GM20431 (cell line): ENCODE data around the gene ANKRD49.

Experiments used
- in situ Hi-C: fragments of 300-500 bp; cut with MseI, MboI; formaldehyde crosslinking; loops from one replicate; pipeline ENCODE4 v1.15.0; 2020; ENCODE audit warnings: low sequenced_read_pairs; ENCODE audit not compliant: unreplicated experiment

ANKRD49 gene

GRCh38 chr11:94504689-94505293, 11.0 kb downstream of the ANKRD49 start:
- in situ Hi-C loops, result loop anchor here (10.0 to 25.0 kb wide), 2 partner anchors 180 to 383 kb away; no protein-coding TSS in a partner anchor

DNA sequence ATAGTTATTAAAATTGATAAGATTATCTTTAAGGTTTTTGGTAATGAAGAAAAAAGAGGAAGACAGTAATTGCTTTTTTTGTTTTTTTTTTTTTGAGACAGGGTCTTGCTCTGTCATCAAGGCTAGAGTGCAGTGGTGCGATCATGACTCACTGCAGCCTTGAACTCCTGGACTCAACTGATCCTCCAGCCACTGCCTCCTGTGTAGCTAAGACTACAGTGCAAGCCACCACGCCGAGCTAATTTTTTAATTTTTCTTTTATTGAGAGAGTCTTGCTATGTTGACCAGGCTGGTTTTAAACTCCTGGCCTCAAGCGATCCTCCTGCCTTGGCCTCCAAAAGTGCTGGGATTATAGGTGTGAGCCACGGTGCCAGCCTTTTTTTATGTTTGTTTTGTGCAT, 12.7 kb downstream of the ANKRD49 start:
- in situ Hi-C loops, result loop anchor here (10.0 to 25.0 kb wide), 2 partner anchors 182 to 381 kb away; no protein-coding TSS in a partner anchor

DNA sequence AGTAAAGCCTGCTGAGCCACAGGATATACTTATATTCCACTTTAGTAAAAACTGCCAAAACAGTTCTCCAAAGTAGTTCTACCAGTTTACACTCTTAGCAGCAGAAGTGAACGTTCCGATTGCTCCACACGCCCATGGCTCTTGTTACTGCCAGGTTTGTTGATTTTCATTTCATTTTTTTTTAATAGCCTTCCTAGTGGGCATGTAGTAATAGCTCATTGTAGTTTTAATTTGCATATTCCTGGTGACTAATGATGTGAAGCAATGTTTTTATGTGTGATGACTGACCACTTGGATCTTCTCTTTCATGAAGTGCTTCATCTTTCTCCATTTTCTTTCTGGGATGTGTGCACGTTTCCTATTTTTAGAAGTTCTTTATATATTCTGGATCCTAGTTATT, 13.7 kb downstream of the ANKRD49 start:
- in situ Hi-C loops, result loop anchor here (10.0 to 25.0 kb wide), 2 partner anchors 183 to 380 kb away; no protein-coding TSS in a partner anchor

GRCh38 chr11:94511932-94512781, 18.4 kb downstream of the ANKRD49 start, which contains the start of gene C11orf97:
Gene C11orf97 (plus strand): TSS chr11:94512461. CDS start chr11:94512529, 68 bp downstream.
- in situ Hi-C loops, result loop anchor here (25.0 kb wide), 1 partner anchor 375 kb away; no protein-coding TSS in a partner anchor

GRCh38 chr11:94513091-94513490, 19.3 kb downstream of the ANKRD49 start:
- in situ Hi-C loops, result loop anchor here (25.0 kb wide), 1 partner anchor 374 kb away; no protein-coding TSS in a partner anchor

DNA sequence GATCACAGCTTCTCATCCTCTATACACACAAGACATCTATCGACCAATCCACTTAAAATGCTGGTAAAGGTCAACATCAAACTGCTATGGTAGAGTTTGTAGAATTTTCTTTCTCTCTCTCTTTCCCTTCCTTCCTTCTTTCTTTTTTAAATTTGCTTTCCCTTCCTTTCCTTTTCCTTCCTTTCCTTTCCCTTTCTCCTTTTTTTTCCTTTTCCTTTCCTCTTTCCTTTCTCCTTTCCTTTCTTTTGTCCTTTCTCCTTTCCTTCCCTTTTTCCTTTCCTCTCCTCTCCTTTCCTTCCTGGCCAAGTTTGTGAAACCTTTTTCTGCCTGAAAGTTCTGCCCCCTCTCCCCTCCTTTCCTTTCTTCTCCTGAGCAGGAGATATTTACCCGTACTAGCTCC, 21.6 kb downstream of the ANKRD49 start:
- in situ Hi-C loops, result loop anchor here (25.0 kb wide), 1 partner anchor 372 kb away; no protein-coding TSS in a partner anchor

GRCh38 chr11:94516725-94517124, 22.9 kb downstream of the ANKRD49 start:
- in situ Hi-C loops, result loop anchor here (25.0 kb wide), 1 partner anchor 371 kb away; no protein-coding TSS in a partner anchor

- in situ Hi-C loops, result loop anchor here (25.0 kb wide), 1 partner anchor 369 kb away; no protein-coding TSS in a partner anchor
Observed at GRCh38 chr11:94518300-94518699, 24.5 kb downstream of the ANKRD49 start.

- in situ Hi-C loops, result loop anchor here (10.0 to 25.0 kb wide), 2 partner anchors 85 to 368 kb away; no protein-coding TSS in a partner anchor
Observed at GRCh38 chr11:94519478-94520084, 25.8 kb downstream of the ANKRD49 start.

DNA sequence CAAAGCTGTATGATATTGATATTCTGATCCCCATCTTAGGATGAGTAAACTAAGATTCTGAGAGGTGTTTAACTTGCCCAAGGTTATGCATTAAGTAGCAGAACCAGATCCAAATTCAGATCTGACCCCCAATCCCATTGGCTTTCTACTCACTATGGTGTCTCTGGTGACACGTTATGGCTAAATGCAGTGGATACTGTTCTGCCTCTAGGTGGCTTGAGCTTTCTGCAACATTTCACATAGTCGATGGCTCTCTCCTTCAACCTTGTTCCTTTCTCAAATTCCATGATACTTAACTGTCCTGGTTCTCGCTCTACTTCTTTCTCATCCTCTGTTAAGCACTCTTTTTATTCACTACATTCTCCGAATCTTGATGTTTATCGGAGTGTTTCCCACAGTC, 27.9 kb downstream of the ANKRD49 start:
- in situ Hi-C loops, result loop anchor here (10.0 to 25.0 kb wide), 2 partner anchors 83 to 366 kb away; no protein-coding TSS in a partner anchor

DNA sequence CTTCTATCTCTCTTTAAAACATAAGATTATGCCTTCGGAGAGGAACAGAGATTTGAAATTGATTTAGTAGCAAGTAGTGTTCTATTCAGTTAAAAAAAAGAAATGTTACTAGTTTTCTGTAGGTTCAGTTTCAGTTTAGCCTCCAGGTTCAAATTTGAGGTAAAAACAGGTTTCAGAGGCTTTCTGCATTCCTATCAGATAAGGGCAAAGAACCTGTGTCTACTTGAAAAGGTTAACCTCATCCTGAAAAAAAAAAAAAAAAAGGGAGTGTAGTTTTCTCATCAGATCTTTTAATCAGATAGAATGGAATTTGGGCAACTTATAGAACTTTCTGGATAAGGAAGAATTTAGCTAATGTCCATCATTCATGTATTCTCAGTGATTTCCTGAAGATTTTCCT, 30.6 kb downstream of the ANKRD49 start:
- in situ Hi-C loops, result loop anchor here (10.0 to 25.0 kb wide), 2 partner anchors 80 to 363 kb away; no protein-coding TSS in a partner anchor

DNA sequence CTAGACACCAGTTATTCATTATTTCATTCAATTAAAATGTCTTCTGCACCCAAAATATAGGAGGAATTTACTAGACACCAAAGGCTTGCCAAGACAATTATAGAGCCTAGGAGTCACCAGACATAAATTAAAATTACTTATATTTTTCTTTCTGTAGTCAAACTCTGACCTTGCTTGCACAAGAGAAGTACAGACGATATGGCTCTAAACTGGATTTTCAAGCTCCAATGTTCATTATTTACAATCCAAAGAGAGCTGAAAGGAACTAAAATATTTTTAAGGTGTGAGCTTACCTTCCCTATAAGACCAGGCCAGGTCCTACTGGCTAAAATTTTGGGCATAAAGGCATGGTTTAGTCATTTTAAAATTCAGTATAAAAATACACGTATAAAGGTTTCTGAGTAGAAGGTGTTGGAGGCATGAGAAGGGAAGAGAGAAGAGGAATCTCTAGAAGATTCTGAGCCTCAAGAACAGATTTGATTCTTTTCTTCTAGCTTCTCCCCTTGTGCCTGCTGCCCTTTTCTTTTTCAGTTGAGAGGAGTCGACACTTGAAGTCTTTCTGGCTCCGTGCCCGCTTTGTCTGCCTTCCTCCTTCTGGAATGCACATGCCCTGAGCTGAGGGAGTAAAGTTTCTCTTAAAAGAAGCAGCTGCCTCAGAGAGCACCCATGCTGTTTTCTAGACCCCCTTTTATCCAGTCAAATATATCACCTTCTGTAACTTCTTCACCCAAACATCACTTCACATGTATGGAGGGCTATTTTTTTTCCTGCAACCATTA, 32.0 kb downstream of the ANKRD49 start:
- in situ Hi-C loops, result loop anchor here (10.0 kb wide), 1 partner anchor 79 kb away; no protein-coding TSS in a partner anchor

DNA sequence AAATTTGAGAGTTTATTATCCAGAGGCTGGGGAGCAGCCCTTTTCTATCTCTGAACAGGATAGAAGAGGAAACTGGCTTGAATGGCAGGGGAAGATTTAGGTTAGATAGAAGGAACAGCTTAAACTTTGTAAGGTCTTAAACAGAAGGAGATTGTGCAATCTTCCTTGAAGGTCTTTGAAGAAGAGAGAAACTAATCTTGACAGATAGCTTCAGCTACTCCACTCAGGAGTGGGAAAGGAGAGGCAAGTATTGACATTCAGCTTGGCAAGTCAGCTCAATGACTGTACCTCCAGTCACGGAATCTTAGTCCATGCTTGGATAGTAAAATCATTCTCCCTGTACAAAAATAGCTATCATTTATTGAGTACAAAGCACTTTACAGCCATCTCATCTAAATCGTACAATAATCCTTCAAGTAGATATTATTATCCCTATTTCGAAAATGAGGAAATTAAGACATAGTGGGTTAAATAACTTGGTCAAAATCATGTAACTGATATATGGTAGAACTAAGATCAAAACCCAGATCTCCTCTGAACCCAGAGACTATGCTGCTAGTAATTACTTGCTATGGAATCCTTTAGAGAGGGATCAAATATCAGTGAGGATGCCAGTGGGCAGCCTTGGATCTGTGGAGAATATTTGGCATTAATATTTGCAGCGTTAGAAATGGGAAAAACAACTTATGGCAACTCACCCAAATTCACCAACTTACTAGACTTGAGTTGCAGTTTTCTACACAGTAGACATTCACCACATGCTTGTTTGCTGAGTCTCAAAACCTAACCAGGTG, 33.1 kb downstream of the ANKRD49 start:
- in situ Hi-C loops, result loop anchor here (10.0 kb wide), 1 partner anchor 78 kb away; no protein-coding TSS in a partner anchor

DNA sequence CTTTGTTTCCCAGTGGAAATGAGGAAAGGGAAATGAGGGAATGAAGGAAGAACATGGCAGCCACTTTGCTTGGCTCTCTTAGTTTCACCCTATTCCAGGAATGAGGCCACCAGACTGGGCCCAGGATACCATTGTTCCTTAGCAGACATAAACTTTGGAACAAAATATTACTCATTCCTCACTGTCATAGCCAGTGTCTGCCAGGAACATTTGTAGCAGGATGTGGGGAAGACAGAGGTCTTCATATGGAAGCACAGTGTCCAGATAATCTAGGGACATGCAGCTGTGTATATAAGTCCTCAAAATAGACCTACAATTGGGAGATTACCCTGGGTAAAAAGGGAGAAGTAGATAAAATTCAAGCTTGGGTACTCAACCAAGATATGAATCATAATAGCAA, 34.8 kb downstream of the ANKRD49 start:
- in situ Hi-C loops, result loop anchor here (10.0 kb wide), 1 partner anchor 76 kb away; no protein-coding TSS in a partner anchor

GRCh38 chr11:94532211-94532610, 38.4 kb downstream of the ANKRD49 start:
- in situ Hi-C loops, result no loop called here

GRCh38 chr11:94533206-94533605, 39.4 kb downstream of the ANKRD49 start:
- in situ Hi-C loops, result no loop called here

- in situ Hi-C loops, result no loop called here
Observed at GRCh38 chr11:94533696-94534630, 40.2 kb downstream of the ANKRD49 start.
